HT-29 (cell line): ENCODE data around the gene AMY1B. TPM values are rescaled to one million over a fixed set of nuclear protein-coding genes. Genes with fewer than 3 reads are reported as not detected.
"Not testable (repeated sequence)": the region's sequence is repeated elsewhere in the genome, so short reads cannot be mapped to it uniquely, and the experiment has no call there.

Experiments used
- DNase-seq: peaks from one replicate; pipeline ENCODE4 v3.0.0-alpha.2; 2015; ENCODE audit warnings: low spot score
- small RNA-seq: library from RNA; depleted of rRNA; stranded (forward); fragments of <200 nt; gene quantifications from one replicate; pipeline ENCODE3, GENCODE V24; 2014
- total RNA-seq: library from RNA; depleted of rRNA; stranded (reverse); fragments of >200 nt; shearing (Covaris generic); gene quantifications from 2 replicates; pipeline ENCODE4 v1.2.3, GENCODE V29; 2014; rRNA removed

AMY1B gene
- not detected in 2 replicates for total RNA-seq

- DNase-seq, result not testable (repeated sequence)
Measured at GRCh38 chr1:103696110-103696509, at the start of gene AMY1B. Gene AMY1B, minus strand, starts transcription at chr1:103696210. Its CDS starts 571 bp downstream, at chr1:103695639.

GRCh38 chr1:103745040-103745439 is 49.0 kb upstream of the AMY1B start:
- not testable (repeated sequence) for DNase-seq

- DNase-seq, result not testable (repeated sequence)
Measured at GRCh38 chr1:103744449-103744848, 48.4 kb upstream of the AMY1B start.

- DNase-seq, result not testable (repeated sequence)
Measured at GRCh38 chr1:103738031-103738430, 42.0 kb upstream of the AMY1B start.

- not testable (repeated sequence) for DNase-seq
Measured at GRCh38 chr1:103735334-103735733, 39.3 kb upstream of the AMY1B start.

- not testable (repeated sequence) for DNase-seq
Measured at GRCh38 chr1:103721473-103721872, 25.5 kb upstream of the AMY1B start.

DNA sequence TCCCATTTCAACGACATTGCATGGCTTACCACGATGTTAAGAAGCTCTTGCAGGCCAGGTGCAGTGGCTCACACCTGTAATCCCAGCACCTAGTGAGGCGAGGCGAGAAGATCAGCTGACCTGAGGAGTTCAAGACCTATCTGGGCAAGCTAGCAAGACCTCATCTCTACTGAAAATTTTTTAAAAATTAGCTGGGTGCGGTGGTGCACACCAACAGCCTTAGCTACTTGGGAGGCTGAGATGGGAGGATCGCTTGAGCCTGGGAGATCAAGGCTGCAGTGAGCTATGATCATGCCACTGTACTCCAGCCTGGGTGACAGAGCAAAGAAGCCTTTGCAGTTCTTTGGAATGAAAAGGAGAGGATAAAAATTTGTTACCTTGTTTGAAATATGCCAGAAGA is 21.4 kb upstream of the AMY1B start:
- not testable (repeated sequence) for DNase-seq

DNA sequence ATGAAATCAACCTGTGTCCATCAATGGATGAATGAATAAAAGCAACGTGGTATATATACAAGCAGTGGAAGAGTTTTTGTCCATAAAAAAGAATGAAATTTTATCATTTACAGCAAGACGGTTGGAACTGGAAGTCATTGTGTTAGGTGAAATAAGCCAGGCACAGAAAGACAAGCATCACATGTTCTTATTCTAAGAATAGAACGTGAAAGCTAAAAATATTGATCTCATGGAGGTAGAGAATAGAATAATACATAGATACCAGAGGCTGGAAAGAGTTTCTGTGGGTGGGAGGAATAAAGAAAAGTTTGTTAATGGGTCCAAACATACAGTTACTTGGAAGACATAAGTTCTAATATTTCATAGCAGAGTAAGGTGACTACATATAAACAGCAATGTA is 14.4 kb upstream of the AMY1B start:
- DNase-seq, result not testable (repeated sequence)

DNA sequence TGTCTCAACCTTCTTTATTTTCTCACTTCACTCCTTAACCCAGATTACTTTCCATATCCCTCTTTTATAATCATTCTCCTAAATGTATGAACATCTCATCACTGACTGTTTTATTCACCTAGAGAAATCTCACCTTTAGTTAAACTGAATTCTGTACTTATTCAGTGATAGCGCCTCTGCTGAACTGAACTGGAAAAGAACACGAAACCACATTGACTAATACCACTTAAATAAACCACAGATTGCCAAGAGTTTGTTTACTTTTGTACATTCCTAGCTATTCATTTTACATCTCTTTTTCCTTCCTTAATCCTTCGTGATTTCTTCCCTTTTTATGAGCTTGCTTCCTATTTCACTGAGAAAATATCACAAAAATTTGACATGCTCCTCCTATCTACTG is 11.7 kb upstream of the AMY1B start:
- DNase-seq, result not testable (repeated sequence)

DNA sequence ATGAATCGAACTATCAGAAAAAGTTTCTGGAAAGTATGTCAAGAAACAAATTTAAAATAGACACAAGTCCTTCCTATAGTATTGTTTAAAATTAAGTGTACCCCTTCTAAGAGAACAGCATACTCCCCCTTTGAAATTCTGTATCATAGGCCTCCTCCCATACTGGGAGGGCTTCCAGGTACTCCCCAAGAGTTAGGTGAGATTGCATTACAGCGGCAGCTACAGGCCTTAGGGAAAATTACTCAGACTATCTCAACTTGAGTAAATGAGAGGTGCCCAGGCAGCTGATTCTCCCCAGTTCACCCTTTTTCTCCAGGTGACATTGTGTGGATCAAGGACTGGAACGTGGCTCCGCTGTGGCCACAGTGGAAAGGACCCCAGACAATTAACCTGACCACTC is 5.2 kb upstream of the AMY1B start:
- DNase-seq, result not testable (repeated sequence)

GRCh38 chr1:103700669-103701068 is 4.7 kb upstream of the AMY1B start:
- not testable (repeated sequence) for DNase-seq

GRCh38 chr1:103697430-103697829 is 1.4 kb upstream of the AMY1B start:
- DNase-seq, result not testable (repeated sequence)

DNA sequence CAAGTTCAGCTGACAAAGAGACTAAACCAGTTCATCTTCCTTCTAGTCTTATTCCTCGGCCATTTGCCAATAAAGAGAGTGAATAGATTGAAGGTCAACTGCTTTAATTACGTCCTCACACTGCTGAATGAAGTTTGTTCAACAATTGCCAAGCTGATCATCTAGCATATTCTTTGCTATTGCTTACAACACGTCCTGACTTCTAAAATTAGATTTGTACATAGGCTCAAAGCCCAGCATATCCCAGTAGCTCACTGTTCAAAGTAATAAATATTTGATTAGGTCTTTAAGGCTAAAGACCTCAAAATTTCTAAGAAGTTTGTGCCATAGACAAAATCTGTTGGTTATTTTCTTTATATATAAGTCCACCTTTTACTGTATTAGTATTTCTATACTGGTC is 19.7 kb downstream of the AMY1B start:
- DNase-seq, result not testable (repeated sequence)

DNA sequence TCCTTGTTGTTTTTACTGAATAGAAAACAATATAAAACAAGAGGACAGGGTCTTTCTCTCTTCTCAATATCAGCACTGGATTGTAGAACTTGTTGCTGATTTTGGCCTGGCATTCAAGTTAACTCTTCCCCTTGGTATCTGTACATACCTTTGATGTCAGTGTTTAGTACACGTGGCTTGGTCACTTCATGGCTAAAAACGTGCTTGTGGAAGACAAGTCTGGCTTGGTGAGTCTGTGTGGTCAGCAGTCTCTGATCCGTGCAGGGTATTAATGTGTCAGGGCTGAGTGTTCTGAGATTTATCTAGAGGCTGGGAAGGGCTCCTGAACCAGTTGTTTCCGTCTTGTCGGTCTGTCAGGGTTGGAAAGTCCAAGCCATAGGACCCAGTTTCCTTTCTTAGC is 40.5 kb downstream of the AMY1B start, which contains the start of gene AMY1A:
Gene AMY1A (plus strand): TSS at position 301 of the 400 bp plus-strand sequence. CDS start 571 bp downstream, outside the sequence.
- not testable (repeated sequence) for DNase-seq

- not testable (repeated sequence) for DNase-seq
Measured at GRCh38 chr1:103654133-103654532, 41.9 kb downstream of the AMY1B start.

GRCh38 chr1:103650889-103651288 is 45.1 kb downstream of the AMY1B start:
- DNase-seq, result not testable (repeated sequence)

DNA sequence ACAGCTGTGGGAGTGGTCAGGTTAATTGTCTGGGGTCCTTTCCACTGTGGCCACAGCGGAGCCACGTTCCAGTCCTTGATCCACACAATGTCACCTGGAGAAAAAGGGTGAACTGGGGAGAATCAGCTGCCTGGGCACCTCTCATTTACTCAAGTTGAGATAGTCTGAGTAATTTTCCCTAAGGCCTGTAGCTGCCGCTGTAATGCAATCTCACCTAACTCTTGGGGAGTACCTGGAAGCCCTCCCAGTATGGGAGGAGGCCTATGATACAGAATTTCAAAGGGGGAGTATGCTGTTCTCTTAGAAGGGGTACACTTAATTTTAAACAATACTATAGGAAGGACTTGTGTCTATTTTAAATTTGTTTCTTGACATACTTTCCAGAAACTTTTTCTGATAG is 45.7 kb downstream of the AMY1B start:
- DNase-seq, result not testable (repeated sequence)

- DNase-seq, result not testable (repeated sequence)
Measured at GRCh38 chr1:103643908-103644307, 52.1 kb downstream of the AMY1B start.

DNA sequence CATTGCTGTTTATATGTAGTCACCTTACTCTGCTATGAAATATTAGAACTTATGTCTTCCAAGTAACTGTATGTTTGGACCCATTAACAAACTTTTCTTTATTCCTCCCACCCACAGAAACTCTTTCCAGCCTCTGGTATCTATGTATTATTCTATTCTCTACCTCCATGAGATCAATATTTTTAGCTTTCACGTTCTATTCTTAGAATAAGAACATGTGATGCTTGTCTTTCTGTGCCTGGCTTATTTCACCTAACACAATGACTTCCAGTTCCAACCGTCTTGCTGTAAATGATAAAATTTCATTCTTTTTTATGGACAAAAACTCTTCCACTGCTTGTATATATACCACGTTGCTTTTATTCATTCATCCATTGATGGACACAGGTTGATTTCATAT is 54.8 kb downstream of the AMY1B start:
- not testable (repeated sequence) for DNase-seq

Small RNA genes within 50 kb of the gene (small RNA-seq; reads per million reads assigned to genes)
- not detected for gene AC105272.1

Other genes starting within 250 kb of the AMY1B start
- 2.8 and 2.9 TPM in 2 replicates for gene RNPC3, start 170.5 kb downstream of the AMY1B start, total RNA-seq
- 0.47 and 1.2 TPM in 2 replicates for gene AMY2B, start 124.6 kb downstream of the AMY1B start, total RNA-seq
- gene AMY2A, start 78.8 kb downstream of the AMY1B start, total RNA-seq, result not detected in 2 replicates
- gene AMY1A, start 40.5 kb downstream of the AMY1B start, total RNA-seq, result not detected in 2 replicates
- not detected in 2 replicates for gene AMY1C, start 53.7 kb upstream of the AMY1B start, total RNA-seq